GM10266 (cell line): ENCODE results near the gene LTBP4.
A peak's percentile ranks its signal among the peaks of the same experiment; 100 is the strongest.

Experiments
- DNase-seq: peaks from one replicate; pipeline ENCODE4 v3.0.0; 2012; ENCODE audit errors: extremely low spot score
- CTCF ChIP-seq: IDR thresholded peaks from 2 replicates; pipeline ENCODE4 v1.5.1; 2012; ENCODE audit warnings: mild to moderate bottlenecking, low read depth; ENCODE audit not compliant: control insufficient read depth, insufficient read depth; ENCODE audit errors: missing control alignments

LTBP4 gene

GRCh38 chr19:40601134-40601974 lies at the start of gene LTBP4:
TSS of gene LTBP4 (plus strand) at chr19:40601369. CDS start at chr19:40601388, 19 bp downstream.
- peak; percentile 48 for TF ChIP-seq CTCF

GRCh38 chr19:40552848-40553247 lies 48.3 kb upstream of the LTBP4 start:
- TF ChIP-seq CTCF, result no peak
- no peak for DNase-seq

More at GRCh38 chr19:40601134-40601974, at the start of gene LTBP4:
- peak; percentile 53 for DNase-seq

GRCh38 chr19:40553885-40554857 lies 47.0 kb upstream of the LTBP4 start:
- TF ChIP-seq CTCF, result no peak
- no peak for DNase-seq

GRCh38 chr19:40555978-40556689 lies 45.0 kb upstream of the LTBP4 start:
- no peak for TF ChIP-seq CTCF

GRCh38 chr19:40556953-40557530 lies 44.1 kb upstream of the LTBP4 start:
- no peak for DNase-seq

More at GRCh38 chr19:40555978-40556689, 45.0 kb upstream of the LTBP4 start:
- no peak for DNase-seq

More at GRCh38 chr19:40556953-40557530, 44.1 kb upstream of the LTBP4 start:
- TF ChIP-seq CTCF, result no peak
